ENCODE results near the gene H6PD. TPM values are rescaled to one million over a fixed set of nuclear protein-coding genes. Genes with fewer than 3 reads are reported as not detected.

Gene H6PD
- polyA plus RNA-seq, 1 donor (not counting 4 experiments of a cell fraction or from before 2014, with no cell fraction given), result 3.3 TPM

DNA sequence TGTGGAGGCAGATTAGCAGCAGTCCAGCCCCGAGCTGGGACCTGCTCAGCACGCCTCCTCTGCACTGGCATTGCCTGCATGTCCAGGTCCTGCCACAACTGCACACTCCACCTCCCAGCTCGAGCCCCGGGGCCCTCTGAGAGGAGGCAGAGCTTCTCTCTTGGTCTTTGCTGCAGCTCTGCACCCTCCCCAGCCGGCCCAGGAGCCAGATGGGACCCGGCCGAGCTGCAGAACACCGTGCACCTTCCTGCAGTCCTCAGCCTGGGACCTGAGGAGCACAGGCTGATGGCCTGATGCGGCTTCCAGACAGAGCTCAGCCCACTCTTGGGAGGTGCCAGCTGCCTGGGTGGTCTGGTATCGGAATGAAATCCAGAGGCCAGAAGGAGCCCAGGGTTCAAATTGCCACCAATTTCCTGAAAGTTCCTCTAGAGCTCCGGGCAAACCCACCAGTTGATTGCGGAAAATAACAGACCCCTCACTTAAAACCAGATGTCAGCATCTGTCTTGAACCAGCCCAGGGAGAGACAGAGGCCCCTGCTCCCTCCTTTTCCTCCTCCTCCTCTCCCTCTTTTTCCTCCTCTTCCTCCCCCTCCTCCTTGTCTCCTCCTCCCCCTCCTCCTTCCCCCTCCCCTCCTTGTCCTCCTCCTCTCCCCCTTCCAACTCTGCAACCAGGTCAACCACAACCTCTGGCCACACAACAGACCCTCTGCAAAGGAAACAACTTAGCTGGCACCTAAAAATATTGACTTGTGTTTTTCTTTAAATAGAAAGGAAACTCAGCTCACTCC, 47.5 kb downstream of the H6PD start:
- Histone ChIP-seq H3K4me3 (ENCODE audit: control insufficient read depth in 2 of 3, extremely low read depth in 1 of 3, insufficient read depth in 2 of 3, low read depth in 1 of 3, low read length in 3 of 3) (no peak overlapping the region), H3K27ac (ENCODE audit: control insufficient read depth, insufficient read depth, low read length) (no peak overlapping the region), H3K9me3 (ENCODE audit: control insufficient read depth, low read depth, low read length) (no peaks in the 10 kb centered on the region), H2AFZ (ENCODE audit: control insufficient read depth, low read length) (no peak overlapping the region), H3K9ac (ENCODE audit: control insufficient read depth, extremely low read depth, insufficient read depth, low read length) (no peak overlapping the region), H3K79me2 (ENCODE audit: control insufficient read depth, insufficient read depth, low read length) (no peaks in the 10 kb centered on the region), H4K20me1 (ENCODE audit: control insufficient read depth, extremely low read depth, insufficient read depth, low read length) (no peaks in the 10 kb centered on the region), H3K27me3 (ENCODE audit: control insufficient read depth, extremely low read depth, insufficient read depth, low read length) (no peaks in the 10 kb centered on the region), H3K4me2 (ENCODE audit: control insufficient read depth, extremely low read depth, insufficient read depth, low read depth, low read length) (peak overlapping the region; percentile 4), H3K9me1 (ENCODE audit: control insufficient read depth, extremely low read depth, insufficient read depth, low read length) (no peaks in the 10 kb centered on the region), H3K4me1 (ENCODE audit: control insufficient read depth, extremely low read depth, insufficient read depth, low read length) (peaks cover 21% of the 10 kb centered on the region), H3K36me3 (ENCODE audit: control insufficient read depth in 2 of 2, extremely low read depth in 1 of 2, insufficient read depth in 2 of 2, low read length in 2 of 2) (no peaks in the 10 kb centered on the region)
- FAIRE-seq (no peak), DNase-seq (ENCODE audit: low read depth, low spot score) (no peak)
- dilution Hi-C loops (cut with MboI; ENCODE audit: extremely low pct_ligation_motif_present, low sequenced_read_pairs), result no loop called here
- TF ChIP-seq CTCF (optimal IDR thresholded peaks at IDR 0.05 in 1 of 3, IDR thresholded peaks at IDR 0.05 in 1 of 3, conservative IDR thresholded peaks at IDR 0.05 in 1 of 3; ENCODE audit: extremely low read depth in 1 of 3, insufficient read depth in 2 of 3, low read length in 3 of 3), result no peak
- TF ChIP-seq EZH2 (IDR thresholded peaks at IDR 0.05; ENCODE audit: low read length), result no peak

- Histone ChIP-seq H3K27me3 (ENCODE audit: control insufficient read depth, extremely low read depth, insufficient read depth, low read length) (no peaks in the 10 kb centered on the region), H3K9me1 (ENCODE audit: control insufficient read depth, extremely low read depth, insufficient read depth, low read length) (no peaks in the 10 kb centered on the region), H3K4me1 (ENCODE audit: control insufficient read depth, extremely low read depth, insufficient read depth, low read length) (peaks cover 21% of the 10 kb centered on the region), H3K36me3 (ENCODE audit: control insufficient read depth in 2 of 2, extremely low read depth in 1 of 2, insufficient read depth in 2 of 2, low read length in 2 of 2) (no peaks in the 10 kb centered on the region), H3K9ac (ENCODE audit: control insufficient read depth, extremely low read depth, insufficient read depth, low read length) (no peak overlapping the region), H3K4me3 (ENCODE audit: control insufficient read depth in 2 of 3, extremely low read depth in 1 of 3, insufficient read depth in 2 of 3, low read depth in 1 of 3, low read length in 3 of 3) (no peak overlapping the region), H3K27ac (ENCODE audit: control insufficient read depth, insufficient read depth, low read length) (no peak overlapping the region), H3K9me3 (ENCODE audit: control insufficient read depth, low read depth, low read length) (no peaks in the 10 kb centered on the region), H3K79me2 (ENCODE audit: control insufficient read depth, insufficient read depth, low read length) (no peaks in the 10 kb centered on the region), H3K4me2 (ENCODE audit: control insufficient read depth, extremely low read depth, insufficient read depth, low read depth, low read length) (no peak overlapping the region), H2AFZ (ENCODE audit: control insufficient read depth, low read length) (no peak overlapping the region), H4K20me1 (ENCODE audit: control insufficient read depth, extremely low read depth, insufficient read depth, low read length) (no peaks in the 10 kb centered on the region)
- dilution Hi-C loops (cut with MboI; ENCODE audit: extremely low pct_ligation_motif_present, low sequenced_read_pairs), result no loop called here
- no peak for TF ChIP-seq CTCF (optimal IDR thresholded peaks at IDR 0.05 in 1 of 3, IDR thresholded peaks at IDR 0.05 in 1 of 3, conservative IDR thresholded peaks at IDR 0.05 in 1 of 3; ENCODE audit: extremely low read depth in 1 of 3, insufficient read depth in 2 of 3, low read length in 3 of 3)
- TF ChIP-seq EZH2 (IDR thresholded peaks at IDR 0.05; ENCODE audit: low read length), result no peak
- DNase-seq (ENCODE audit: low read depth, low spot score), result no peak
- FAIRE-seq, result no peak
Observed at GRCh38 chr1:9282696-9282955, 48.1 kb downstream of the H6PD start.

Measured in keratinocyte (primary cell).